GM18517 (cell line): Measurements from ENCODE around the gene KDM6B.

Experiments
- ATAC-seq: cut with Tn5 transposase; IDR thresholded peaks from one replicate; pipeline ENCODE4 v1.9.1; 2021; ENCODE audit warnings: mild to moderate bottlenecking, moderate library complexity; ENCODE audit not compliant: unreplicated experiment

The KDM6B gene

DNA sequence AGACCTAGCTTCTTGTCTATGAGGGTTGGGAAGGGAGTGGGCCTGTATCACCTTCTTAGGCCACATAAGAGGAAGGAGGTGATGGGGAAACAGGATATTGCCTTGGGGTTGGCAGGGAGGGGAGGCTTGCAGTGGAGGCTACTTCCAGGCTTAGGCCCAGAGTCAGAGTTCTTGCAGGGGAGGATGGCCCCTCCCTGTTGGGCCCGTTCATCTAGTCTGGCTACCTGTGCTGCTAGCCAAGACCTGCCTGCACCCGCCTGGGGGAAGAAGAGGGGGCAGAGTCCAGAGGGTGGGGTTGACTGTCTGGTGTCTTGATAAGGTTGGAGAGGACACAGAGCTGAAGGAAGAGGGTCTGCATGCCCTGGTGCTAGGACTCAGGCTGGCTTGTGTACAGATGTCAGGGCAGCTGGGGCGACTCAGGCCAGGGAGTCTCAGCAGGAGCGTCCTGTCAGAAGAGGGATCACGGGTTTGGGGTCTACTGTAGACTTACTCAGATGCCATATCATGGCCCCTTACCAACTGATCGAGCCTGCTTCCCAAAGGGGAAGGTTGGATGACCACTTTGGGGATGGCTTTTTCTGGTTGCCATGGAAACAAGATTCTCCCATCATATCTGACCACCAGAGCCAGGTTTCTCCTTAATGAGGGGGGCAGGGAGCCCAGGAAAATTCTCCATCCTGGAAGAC, 5.3 kb downstream of the KDM6B start:
- ATAC-seq, result no peak

DNA sequence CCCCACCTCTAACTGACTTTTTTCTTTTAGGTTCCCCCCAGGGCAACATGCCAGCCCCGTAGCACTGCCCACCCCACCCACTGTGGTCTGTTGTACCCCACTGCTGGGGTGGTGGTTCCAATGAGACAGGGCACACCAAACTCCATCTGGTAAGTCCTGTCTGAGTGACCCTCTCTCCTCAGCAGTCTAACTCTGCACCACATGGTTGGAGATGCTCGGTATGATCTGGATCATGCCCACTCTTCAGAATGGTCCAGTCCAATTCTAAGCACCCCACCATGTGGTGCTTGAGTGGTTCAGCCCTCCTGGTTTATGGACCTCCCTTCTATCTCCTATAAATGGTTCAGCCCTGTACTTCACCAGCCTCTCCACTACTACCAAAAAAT, 5.9 kb downstream of the KDM6B start:
- no peak for ATAC-seq

DNA sequence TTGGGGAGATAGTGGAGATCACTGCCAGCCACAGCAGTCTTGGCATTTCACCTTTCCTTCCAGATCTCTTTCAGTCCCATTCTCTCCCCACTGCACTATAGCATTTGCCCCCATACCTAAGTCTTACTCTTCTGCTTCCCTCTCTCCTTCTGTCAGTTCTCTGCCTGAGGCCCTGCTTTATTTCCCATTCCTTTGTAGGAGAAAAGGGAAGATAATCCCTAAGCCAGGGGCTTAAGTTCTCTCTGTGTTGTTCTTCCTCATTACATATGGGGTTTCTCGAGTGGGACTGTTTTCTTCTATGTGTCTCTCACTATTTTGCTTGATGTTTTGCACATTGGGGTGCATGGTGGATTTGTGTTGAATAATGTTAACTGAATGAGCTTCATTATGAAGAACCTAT, 6.4 kb downstream of the KDM6B start:
- no peak for ATAC-seq

DNA sequence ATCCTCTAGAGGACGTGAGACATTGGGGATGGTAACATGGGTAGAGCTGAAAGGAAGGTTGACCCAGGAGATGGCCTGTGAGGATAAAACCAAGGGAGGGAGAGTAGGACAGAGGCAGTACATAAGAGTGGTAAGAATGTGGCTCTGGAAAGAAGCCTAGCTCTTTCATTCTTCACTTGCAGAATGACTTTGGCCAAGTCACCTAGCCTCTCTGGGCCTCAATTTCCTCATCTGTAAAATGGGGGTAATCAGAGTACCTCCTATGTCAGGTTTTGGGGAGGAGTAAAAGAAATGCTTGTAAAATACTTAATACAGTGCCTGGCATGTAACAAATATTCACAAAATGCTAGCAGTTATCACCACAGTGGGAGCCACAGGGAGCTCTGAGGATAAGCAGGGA, 6.9 kb downstream of the KDM6B start:
- no peak for ATAC-seq

DNA sequence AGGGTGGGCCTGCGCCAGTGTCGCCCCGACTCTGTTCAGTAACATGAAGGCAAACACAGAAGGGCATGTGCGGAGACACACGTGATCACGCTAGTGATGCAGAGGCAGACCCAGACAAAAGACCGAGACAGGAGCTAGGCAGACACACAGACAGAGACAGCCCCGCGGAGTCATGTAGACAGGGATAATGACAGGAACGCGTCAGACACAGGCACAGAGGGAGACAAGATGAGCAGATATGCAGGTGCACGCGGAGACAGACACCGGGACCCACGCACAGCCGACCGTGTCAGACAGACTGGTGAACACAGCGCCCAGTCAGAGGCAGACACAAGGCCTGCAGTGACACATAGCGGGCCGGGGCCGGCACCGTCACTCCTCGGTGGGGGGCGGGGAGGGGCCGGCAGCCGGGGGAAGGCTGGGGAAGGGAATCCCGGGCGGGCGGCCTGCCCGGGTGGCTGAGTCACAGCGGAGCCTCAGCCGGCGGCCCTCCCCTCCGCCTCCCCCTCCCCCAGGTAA, 7.4 kb downstream of the KDM6B start:
- no peak for ATAC-seq

DNA sequence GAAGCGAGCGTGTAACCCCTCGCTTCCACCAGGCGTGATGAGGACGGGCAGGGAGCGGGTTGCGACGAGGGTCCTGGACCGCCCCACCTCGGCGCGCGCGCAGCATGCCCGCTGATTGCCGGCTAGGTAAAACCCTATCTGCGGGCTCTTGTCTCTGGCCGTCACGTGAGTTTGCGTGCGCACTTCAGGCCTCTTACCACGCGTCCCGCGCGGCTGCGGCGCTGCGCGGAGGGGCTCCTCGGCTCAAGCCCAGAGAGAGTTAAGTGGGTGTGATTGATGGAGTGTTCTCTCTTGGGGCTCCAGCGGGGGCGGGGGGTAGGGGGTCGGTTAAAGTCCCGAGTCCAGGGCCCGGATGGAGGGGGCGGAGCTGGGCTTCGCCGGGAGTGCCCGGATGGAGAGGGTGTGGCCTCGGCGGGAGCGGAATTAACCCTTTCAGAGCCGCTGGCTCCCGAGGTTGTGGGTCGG, 7.9 kb downstream of the KDM6B start:
- peak; percentile 23 for ATAC-seq

DNA sequence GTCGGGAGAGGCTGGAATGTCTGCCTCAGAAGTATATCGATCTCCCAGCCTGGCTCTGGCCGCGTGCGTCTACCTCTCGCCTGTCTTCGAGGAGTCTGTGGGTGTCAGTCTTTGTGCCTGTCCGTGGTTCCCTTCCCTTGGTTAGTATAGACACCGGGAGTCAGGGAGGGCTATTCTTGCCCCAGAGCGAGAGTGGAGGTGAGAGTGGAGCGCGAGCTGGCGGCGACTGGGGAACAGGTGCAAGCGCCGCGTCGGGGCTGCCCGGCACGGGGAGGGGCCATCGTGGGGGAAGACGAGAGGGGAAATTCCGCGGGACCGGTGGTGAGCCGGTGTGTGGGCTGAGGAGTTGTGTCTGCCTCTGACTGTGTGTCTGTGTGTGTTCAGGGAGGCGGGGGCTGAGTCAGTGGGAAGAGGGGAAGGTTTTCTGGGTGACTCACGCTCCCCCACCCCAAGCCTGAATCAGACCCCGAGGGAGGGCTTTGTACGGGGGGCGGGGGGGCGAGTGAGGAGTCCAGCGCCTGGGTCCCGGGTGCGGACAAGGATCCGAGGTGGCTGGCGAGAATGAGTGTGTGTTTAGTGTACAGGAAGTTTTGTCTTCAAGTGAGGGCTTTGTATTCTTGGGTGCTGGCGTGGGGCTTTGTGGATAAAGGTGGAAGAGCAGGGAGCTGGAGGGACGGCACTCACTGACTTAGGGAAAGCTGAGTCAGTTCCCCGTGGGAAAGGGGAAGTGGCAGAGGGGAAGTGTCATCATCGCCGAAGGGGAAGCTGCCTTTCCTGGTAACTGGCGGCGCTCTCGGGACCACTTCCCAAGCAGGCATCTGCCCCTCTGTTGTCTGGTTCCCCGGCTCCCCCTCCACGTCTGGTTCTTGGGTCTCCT, 8.6 kb downstream of the KDM6B start:
- peak; percentile 27 for ATAC-seq

DNA sequence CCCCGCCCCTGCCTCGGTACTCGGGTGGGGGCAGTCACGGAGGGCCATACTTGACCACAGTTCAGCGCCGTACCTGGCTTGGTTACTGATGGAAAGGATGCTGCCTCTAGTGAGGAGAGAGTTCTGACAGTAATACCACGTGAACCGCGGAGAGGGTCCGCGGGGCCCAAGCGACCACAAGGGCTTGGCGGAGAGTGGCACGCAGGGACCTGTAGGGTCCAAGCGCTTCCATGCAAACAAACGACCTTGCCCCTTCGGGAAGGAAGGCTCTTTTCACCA, 9.2 kb downstream of the KDM6B start:
- ATAC-seq, result peak; percentile 4

DNA sequence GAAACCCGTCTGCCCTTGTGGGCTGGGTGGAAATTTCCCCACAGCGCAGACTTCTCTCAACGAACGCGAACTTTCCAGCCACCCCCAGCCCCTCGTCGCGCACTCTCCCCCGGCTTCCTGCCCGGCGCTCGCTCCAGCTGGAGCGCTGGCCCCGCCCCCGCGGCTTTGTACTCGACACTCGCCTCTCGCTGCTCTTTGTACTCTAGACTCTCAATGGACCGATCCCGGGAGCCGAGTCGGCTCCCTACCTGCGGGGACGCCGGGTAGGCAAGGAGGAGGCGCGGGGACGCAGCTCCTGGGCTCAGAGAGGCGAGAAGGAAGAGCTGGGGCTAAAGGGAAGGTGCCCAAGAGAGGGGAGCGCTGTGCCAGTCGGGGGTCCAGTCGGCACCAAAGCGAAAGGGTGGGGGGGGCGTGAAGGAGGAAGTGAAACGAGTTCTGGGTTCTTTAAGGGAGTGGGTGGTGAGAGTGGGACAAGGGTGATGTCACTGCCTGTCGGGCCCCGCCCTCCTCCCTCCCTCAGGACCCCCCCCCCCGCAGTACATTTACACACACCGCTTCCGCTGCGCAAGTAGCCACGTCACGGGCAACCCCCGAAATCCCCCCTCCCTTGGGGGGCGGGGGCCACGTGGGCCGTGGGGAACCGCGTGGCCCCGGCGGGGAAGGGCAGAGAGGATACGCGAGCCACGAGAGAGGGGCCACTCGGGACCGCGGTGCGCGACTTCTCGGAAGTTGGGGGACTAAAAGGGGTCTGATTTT, 9.7 kb downstream of the KDM6B start:
- peak; percentile 22 for ATAC-seq

DNA sequence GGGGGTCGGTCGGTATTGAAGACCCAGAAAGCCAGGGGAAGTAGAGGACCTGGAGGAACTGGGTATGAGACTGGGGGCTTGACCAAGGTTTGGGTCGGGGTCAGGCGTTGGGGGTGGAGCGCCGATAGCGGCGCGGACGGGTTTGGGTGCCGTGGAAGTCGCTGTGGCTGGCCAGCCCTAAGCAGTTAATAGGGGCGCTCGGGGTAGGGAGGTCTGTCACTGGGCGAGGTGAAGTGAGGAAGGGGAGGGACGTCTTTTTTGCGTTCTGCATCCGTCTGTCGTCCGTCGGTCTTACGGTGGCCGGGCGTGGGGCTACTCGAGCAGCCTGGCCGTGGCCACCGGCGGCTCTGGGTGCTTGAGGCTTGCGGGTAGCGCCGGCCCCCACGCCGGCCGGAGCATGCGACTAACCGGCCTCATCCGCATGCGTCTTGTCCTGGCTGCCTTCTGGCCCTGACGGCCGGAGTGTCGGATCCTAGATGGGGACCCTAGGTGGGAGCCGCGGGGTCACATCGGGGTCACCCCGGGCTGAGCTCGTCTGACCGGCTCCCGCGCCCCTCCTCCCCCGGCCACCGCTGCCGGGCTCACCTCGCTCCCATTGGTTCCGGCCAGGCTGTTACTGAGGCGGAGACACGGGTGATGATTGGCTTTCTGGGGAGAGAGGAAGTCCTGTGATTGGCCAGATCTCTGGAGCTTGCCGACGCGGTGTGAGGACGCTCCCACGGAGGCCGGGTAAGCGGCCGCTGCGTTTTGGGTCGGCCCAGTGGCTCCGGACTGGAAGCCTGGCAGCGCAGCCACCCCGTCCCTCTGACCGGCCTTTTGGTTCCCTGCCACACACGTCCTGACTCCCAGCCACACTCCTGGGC, 10.5 kb downstream of the KDM6B start:
- ATAC-seq, result peak; percentile 48

DNA sequence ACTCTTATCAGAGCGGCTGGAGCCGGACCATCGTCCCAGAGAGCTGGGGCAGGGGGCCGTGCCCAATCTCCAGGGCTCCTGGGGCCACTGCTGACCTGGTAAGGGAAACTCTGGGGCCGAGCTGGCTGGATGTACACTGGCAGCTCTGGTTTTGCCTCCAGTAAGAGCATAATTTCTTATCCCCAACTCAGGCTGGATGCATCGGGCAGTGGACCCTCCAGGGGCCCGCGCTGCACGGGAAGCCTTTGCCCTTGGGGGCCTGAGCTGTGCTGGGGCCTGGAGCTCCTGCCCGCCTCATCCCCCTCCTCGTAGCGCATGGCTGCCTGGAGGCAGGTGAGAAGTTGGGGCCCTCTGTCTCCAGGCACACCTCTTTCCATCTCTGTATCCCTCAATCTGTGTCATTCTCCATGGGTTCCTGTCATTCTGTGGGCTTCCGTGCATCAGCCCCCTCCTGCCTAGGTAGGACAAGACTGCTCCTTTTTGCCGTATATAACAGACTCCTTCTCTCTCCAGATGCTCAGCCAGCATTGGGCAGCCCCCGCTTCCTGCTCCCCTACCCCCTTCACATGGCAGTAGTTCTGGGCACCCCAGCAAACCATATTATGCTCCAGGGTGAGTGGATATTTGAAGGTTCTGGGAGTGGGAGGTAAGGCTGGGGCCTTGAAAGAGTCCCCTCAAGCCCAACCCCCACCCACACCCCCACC, 11.5 kb downstream of the KDM6B start:
- ATAC-seq, result no peak

DNA sequence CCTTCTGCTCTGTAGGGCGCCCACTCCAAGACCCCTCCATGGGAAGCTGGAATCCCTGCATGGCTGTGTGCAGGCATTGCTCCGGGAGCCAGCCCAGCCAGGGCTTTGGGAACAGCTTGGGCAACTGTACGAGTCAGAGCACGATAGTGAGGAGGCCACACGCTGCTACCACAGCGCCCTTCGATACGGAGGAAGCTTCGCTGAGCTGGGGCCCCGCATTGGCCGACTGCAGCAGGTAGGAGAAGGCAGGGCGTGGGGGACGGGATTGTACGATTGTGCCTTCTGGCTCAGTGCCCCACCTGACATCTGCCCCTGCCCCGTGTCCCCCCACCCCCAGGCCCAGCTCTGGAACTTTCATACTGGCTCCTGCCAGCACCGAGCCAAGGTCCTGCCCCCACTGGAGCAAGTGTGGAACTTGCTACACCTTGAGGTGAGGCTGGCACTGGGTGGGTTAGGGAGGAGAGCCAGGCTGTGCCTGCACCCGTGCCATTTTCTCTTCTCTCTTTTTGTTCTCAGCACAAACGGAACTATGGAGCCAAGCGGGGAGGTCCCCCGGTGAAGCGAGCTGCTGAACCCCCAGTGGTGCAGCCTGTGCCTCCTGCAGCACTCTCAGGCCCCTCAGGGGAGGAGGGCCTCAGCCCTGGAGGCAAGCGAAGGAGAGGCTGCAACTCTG, 12.2 kb downstream of the KDM6B start:
- no peak for ATAC-seq

DNA sequence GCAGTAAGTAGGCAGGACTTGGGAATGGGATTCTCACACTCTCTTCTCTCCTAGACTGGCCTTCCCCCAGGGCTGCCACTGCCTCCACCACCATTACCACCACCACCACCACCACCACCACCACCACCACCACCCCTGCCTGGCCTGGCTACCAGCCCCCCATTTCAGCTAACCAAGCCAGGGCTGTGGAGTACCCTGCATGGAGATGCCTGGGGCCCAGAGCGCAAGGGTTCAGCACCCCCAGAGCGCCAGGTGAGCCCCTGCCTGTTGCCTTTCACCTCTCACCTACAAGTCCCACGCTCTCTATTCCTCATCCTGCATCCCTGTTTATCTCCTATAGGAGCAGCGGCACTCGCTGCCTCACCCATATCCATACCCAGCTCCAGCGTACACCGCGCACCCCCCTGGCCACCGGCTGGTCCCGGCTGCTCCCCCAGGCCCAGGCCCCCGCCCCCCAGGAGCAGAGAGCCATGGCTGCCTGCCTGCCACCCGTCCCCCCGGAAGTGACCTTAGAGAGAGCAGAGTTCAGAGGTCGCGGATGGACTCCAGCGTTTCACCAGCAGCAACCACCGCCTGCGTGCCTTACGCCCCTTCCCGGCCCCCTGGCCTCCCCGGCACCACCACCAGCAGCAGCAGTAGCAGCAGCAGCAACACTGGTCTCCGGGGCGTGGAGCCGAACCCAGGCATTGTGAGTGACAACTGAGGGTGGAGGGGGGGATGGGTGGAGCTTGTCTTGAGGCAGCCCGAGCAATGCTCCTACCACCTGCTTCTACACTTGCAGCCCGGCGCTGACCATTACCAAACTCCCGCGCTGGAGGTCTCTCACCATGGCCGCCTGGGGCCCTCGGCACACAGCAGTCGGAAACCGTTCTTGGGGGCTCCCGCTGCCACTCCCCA, 13.0 kb downstream of the KDM6B start:
- no peak for ATAC-seq

DNA sequence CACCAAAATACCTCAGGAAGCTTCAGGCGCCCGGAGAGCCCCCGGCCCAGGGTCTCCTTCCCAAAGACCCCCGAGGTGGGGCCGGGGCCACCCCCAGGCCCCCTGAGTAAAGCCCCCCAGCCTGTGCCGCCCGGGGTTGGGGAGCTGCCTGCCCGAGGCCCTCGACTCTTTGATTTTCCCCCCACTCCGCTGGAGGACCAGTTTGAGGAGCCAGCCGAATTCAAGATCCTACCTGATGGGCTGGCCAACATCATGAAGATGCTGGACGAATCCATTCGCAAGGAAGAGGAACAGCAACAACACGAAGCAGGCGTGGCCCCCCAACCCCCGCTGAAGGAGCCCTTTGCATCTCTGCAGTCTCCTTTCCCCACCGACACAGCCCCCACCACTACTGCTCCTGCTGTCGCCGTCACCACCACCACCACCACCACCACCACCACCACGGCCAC, 14.1 kb downstream of the KDM6B start:
- ATAC-seq, result no peak

DNA sequence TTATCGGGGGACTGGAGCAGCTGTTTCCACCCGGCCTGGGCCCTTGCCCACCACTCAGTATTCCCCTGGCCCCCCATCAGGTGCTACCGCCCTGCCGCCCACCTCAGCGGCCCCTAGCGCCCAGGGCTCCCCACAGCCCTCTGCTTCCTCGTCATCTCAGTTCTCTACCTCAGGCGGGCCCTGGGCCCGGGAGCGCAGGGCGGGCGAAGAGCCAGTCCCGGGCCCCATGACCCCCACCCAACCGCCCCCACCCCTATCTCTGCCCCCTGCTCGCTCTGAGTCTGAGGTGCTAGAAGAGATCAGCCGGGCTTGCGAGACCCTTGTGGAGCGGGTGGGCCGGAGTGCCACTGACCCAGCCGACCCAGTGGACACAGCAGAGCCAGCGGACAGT, 14.7 kb downstream of the KDM6B start:
- no peak for ATAC-seq

DNA sequence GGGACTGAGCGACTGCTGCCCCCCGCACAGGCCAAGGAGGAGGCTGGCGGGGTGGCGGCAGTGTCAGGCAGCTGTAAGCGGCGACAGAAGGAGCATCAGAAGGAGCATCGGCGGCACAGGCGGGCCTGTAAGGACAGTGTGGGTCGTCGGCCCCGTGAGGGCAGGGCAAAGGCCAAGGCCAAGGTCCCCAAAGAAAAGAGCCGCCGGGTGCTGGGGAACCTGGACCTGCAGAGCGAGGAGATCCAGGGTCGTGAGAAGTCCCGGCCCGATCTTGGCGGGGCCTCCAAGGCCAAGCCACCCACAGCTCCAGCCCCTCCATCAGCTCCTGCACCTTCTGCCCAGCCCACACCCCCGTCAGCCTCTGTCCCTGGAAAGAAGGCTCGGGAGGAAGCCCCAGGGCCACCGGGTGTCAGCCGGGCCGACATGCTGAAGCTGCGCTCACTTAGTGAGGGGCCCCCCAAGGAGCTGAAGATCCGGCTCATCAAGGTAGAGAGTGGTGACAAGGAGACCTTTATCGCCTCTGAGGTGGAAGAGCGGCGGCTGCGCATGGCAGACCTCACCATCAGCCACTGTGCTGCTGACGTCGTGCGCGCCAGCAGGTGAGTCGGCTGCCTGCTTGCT, 15.2 kb downstream of the KDM6B start:
- ATAC-seq, result no peak

DNA sequence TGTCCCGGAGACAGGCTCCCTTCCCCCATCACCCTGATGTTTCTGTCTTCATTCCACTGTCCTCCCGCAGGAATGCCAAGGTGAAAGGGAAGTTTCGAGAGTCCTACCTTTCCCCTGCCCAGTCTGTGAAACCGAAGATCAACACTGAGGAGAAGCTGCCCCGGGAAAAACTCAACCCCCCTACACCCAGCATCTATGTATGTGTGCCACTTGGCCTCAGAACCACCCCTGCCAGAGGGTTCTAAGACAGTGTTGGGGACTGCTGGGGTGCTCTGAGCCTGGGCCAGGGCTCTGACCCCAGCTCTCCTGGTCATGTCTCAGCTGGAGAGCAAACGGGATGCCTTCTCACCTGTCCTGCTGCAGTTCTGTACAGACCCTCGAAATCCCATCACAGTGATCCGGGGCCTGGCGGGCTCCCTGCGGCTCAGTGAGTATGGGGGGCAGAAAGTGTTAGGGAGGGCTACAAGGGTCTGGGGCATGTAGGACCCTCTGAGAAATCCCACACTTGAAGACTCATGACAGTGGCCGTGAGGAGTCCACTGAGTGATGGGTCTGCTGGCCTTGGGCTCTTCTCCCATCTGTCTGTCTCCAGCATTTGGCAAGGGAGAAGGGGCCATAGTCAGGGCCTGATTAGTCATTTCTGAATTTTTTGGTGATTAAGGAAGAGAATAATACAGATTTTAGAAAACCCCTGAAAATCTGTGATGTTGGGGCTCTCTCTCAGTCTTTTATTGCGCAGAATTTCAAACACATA, 15.9 kb downstream of the KDM6B start:
- ATAC-seq, result no peak
